Upper lobe of left lung (tissue), 6 donors: ENCODE measurements around the gene KRABD2. TPM values are rescaled to one million over a fixed set of nuclear protein-coding genes. Genes with fewer than 3 reads are reported as not detected.

ENCODE experiments used
- ATAC-seq, 2 donors: fragments of 200-7000 bp; cut with Tn5 transposase; one replicate each; pipeline ENCODE4 v1.9.1; 2022; ENCODE audit warnings: mild to moderate bottlenecking in 2 of 2, moderate library complexity in 2 of 2; ENCODE audit not compliant: low FRiP score in 2 of 2
- DNase-seq, 2 donors: peaks; one replicate each; pipeline ENCODE4 v3.0.0-alpha.2; 2019 to 2020
- H3K27ac ChIP-seq, 4 donors: fragments of 200-600 bp; sonication (generic); one replicate each; pipeline ENCODE4 v1.5.1; 2016 to 2019
- H3K27me3 ChIP-seq, 4 donors: fragments of 200-600 bp; sonication (generic); one replicate each; pipeline ENCODE4 v1.5.1; 2017 to 2019
- H3K36me3 ChIP-seq, 4 donors: fragments of 200-600 bp; sonication (generic); one replicate each; pipeline ENCODE4 v1.5.1; 2016 to 2019
- H3K4me1 ChIP-seq, 4 donors: fragments of 200-600 bp; sonication (generic); one replicate each; pipeline ENCODE4 v1.5.1; 2018 to 2019
- H3K4me3 ChIP-seq, 4 donors: fragments of 200-600 bp; sonication (generic); one replicate each; pipeline ENCODE4 v1.5.1; 2017 to 2019; ENCODE audit warnings: mild to moderate bottlenecking in 2 of 4, moderate library complexity in 1 of 4
- H3K9me3 ChIP-seq, 4 donors: fragments of 200-600 bp; sonication (generic); one replicate each; pipeline ENCODE4 v1.5.1; 2018 to 2019
- CTCF ChIP-seq, 6 experiments: fragments of 450-650 bp in 4 of 6; fragments of 200-600 bp in 2 of 6; sonication (generic) in 2 of 6; IDR thresholded peaks; one replicate each; pipeline ENCODE4 v1.5.1; 2016 to 2019; ENCODE audit warnings: antibody characterized with exemption in 6 of 6
- POLR2AphosphoS5 ChIP-seq, 2 donors: sonication (generic); formaldehyde crosslinking; IDR thresholded peaks; one replicate each; pipeline ENCODE4 v1.5.1; 2017; ENCODE audit warnings: antibody characterized with exemption in 2 of 2
- WGBS, 2 donors: methylation state at CpG; one replicate each; pipeline ENCODE4 v1.1.5; 2017 to 2018; 5-methylcytosine and 5-hydroxymethylcytosine counted together
- small RNA-seq, 4 donors: library from RNA; depleted of rRNA; stranded (forward); fragments of <200 nt; gene quantifications; one replicate each; pipeline ENCODE3, GENCODE V24; 2016
- total RNA-seq, 6 donors: library from RNA; depleted of rRNA in 4 of 6; stranded (reverse); fragments of >200 nt in 4 of 6; gene quantifications; one replicate each; pipeline versions ENCODE4 v1.1.0 to v1.2.1, GENCODE V29; 2016 to 2021
- donor health status: DM: no; HTN: no; CAD: no; lungs with moderate emphysema.
- donor health status: DM: no; HTN: yes; CAD: no; lungs with severe emphysema.

Gene KRABD2

DNA sequence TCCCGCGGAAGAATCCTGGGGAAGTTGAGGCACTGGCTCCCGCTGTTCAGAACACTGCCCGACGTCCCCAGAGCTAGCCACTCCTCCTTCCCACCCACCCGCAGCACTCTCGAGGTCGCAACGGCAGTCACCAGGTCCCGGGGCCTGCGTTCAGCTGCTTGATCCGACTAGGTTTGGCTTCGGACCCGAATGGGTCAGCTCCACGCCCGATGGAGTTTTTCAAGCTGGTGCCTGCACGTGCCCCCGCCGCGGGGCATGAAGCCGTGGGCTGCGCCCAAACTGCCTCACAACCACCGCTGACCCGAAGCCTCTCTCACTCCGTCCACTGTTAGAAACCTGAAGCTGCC is 49.2 kb downstream of the KRABD2 start:
- Histone ChIP-seq H3K27me3 (peaks cover 0 to 8% (median 0%) of the 10 kb centered on the region in 4 donors), H3K4me1 (peaks cover 6 to 26% (median 18%) of the 10 kb centered on the region in 4 donors), H3K9me3 (no peaks in the 10 kb centered on the region), H3K4me3 (peak overlapping the region; percentile 33 to 50 (median 48)), H3K27ac (peak overlapping the region; percentile 19 to 82 (median 64)), H3K36me3 (peaks cover 0 to 3% (median 0%) of the 10 kb centered on the region in 4 donors)
- DNase-seq (peak in 1 of 2 donors; percentile 79), ATAC-seq (peak in 1 of 2 donors; percentile 31)
- TF ChIP-seq CTCF (IDR thresholded peaks at IDR 0.05) = no peak
- no peak for TF ChIP-seq POLR2AphosphoS5 (IDR thresholded peaks at IDR 0.05)
- WGBS, 2 donors = 12 to 100% methylated on average over 1 to 19 of the region's 25 CpGs

Small RNA genes within 50 kb of the gene (small RNA-seq; reads per million reads assigned to genes)
- 0 reads per million in 4 donors for gene RF00265

Other genes starting within 250 kb of the KRABD2 start
- 100 to 1,000 TPM; 112 to 358 (median 288) TPM for gene PER1, start 224.3 kb downstream of the KRABD2 start, total RNA-seq
- gene VAMP2, start 213.8 kb downstream of the KRABD2 start, total RNA-seq = 10 to 100 TPM; 27.2 to 75.8 (median 49.8) TPM
- 10 to 100 TPM; 11.5 to 32.5 (median 17.3) TPM for gene TMEM107, start 200.3 kb downstream of the KRABD2 start, total RNA-seq
- gene BORCS6, start 186.5 kb downstream of the KRABD2 start, total RNA-seq = 10 to 100 TPM in 4 of 6 donors, 1 to 10 TPM in 2; 7.3 to 12.5 (median 11.1) TPM
- gene AURKB, start 166.1 kb downstream of the KRABD2 start, total RNA-seq = 1 to 10 TPM in 5 of 6 donors, not detected in 1; 1.8 to 8.1 (median 5.3) TPM
- 100 to 1,000 TPM in 1 of 6 donors, 10 to 100 TPM in 5; 19.6 to 123 (median 42.4) TPM for gene CTC1, start 128.6 kb downstream of the KRABD2 start, total RNA-seq
- gene PFAS, start 127.4 kb downstream of the KRABD2 start, total RNA-seq = 10 to 100 TPM; 11.9 to 60.8 (median 29.5) TPM
- 10 to 100 TPM; 19.9 to 32.4 (median 26.6) TPM for gene RANGRF, start 88.0 kb downstream of the KRABD2 start, total RNA-seq
- 10 to 100 TPM in 3 of 6 donors, 1 to 10 TPM in 3; 3.9 to 18.9 (median 9.5) TPM for gene SLC25A35, start 81.3 kb downstream of the KRABD2 start, total RNA-seq
- 100 to 1,000 TPM in 2 of 6 donors, 10 to 100 TPM in 4; 12.5 to 127 (median 30.4) TPM for gene ARHGEF15, start 66.5 kb downstream of the KRABD2 start, total RNA-seq
- not detected for gene ODF4, start 36.9 kb downstream of the KRABD2 start, total RNA-seq
- gene RPL26, start 6.5 kb upstream of the KRABD2 start, total RNA-seq = 1,000 to 10,000 TPM in 3 of 6 donors, 100 to 1,000 TPM in 3; 736 to 1,938 (median 1,066) TPM
- gene RNF222, start 21.1 kb upstream of the KRABD2 start, total RNA-seq = not detected
- 100 to 1,000 TPM in 2 of 6 donors, 10 to 100 TPM in 4; 62.3 to 138 (median 85.4) TPM for gene NDEL1, start 59.2 kb upstream of the KRABD2 start, total RNA-seq